Brain microvascular endothelial cell (primary cell): ENCODE measurements around the gene DUOX1.

ENCODE experiments used
- DNase-seq: peaks from one replicate; pipeline ENCODE4 v3.0.0-alpha.2; 2020
- H3K27ac ChIP-seq: fragments of 250-450 bp; sonication (Bioruptor Pico); 2 replicates; pipeline ENCODE4 v1.5.1; 2020; ENCODE audit warnings: mild to moderate bottlenecking, moderate library complexity
- H3K27me3 ChIP-seq: fragments of 250-450 bp; sonication (Bioruptor Pico); replicated peaks from 2 replicates; pipeline ENCODE4 v1.5.1; 2020; ENCODE audit warnings: mild to moderate bottlenecking
- H3K36me3 ChIP-seq: fragments of 250-450 bp; sonication (Bioruptor Pico); replicated peaks from 2 replicates; pipeline ENCODE4 v1.5.1; 2020; ENCODE audit warnings: mild to moderate bottlenecking
- H3K4me3 ChIP-seq: 2 replicates; pipeline ENCODE4 v1.5.1; 2011; ENCODE audit warnings: low read depth, mild to moderate bottlenecking, control low read depth, low read length, moderate library complexity
- in situ Hi-C: cut with HindIII; loops from 2 replicates; pipeline ENCODE4 v1.10.0; 2017; ENCODE audit warnings: low sequenced_read_pairs, low pct_ligation_motif_present
- TF ChIP-seq, protein P1 (sequence below): IDR thresholded peaks from 2 replicates; pipeline ENCODE4 v1.5.1; 2011; ENCODE audit warnings: low read depth, mild to moderate bottlenecking, moderate library complexity, low read length, control low read depth, inconsistent platforms; ENCODE audit errors: missing control alignments

The DUOX1 gene

GRCh38 chr15:45121020-45121419 lies 8.8 kb upstream of the DUOX1 start:
- Histone ChIP-seq H3K36me3 (no peaks in the 10 kb centered on the region), H3K27ac (no peak overlapping the region), H3K27me3 (peaks cover 16% of the 10 kb centered on the region), H3K4me3 (no peak overlapping the region)
- DNase-seq: no peak
- TF ChIP-seq, protein P1, sequence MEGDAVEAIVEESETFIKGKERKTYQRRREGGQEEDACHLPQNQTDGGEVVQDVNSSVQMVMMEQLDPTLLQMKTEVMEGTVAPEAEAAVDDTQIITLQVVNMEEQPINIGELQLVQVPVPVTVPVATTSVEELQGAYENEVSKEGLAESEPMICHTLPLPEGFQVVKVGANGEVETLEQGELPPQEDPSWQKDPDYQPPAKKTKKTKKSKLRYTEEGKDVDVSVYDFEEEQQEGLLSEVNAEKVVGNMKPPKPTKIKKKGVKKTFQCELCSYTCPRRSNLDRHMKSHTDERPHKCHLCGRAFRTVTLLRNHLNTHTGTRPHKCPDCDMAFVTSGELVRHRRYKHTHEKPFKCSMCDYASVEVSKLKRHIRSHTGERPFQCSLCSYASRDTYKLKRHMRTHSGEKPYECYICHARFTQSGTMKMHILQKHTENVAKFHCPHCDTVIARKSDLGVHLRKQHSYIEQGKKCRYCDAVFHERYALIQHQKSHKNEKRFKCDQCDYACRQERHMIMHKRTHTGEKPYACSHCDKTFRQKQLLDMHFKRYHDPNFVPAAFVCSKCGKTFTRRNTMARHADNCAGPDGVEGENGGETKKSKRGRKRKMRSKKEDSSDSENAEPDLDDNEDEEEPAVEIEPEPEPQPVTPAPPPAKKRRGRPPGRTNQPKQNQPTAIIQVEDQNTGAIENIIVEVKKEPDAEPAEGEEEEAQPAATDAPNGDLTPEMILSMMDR: no peak
- in situ Hi-C loops: no loop called here

GRCh38 chr15:45121706-45122417 lies 7.9 kb upstream of the DUOX1 start:
- no peak overlapping the region for H3K27ac ChIP-seq
- DNase-seq: peak; percentile 83
- peaks cover 8% of the 10 kb centered on the region for H3K27me3 ChIP-seq
- TF ChIP-seq, protein P1: no peak
- H3K36me3 ChIP-seq: no peaks in the 10 kb centered on the region
- in situ Hi-C loops: no loop called here
- no peak overlapping the region for H3K4me3 ChIP-seq

- in situ Hi-C loops: no loop called here
- no peaks in the 10 kb centered on the region for H3K36me3 ChIP-seq
- H3K4me3 ChIP-seq: no peak overlapping the region
- TF ChIP-seq, protein P1: no peak
- no peak overlapping the region for H3K27ac ChIP-seq
- DNase-seq: no peak
- H3K27me3 ChIP-seq: peaks cover under 1% of the 10 kb centered on the region
Observed at GRCh38 chr15:45122719-45123118, 7.1 kb upstream of the DUOX1 start.

- in situ Hi-C loops: no loop called here
- no peak overlapping the region for H3K4me3 ChIP-seq
- no peaks in the 10 kb centered on the region for H3K36me3 ChIP-seq
- no peak for DNase-seq
- H3K27me3 ChIP-seq: peaks cover 6% of the 10 kb centered on the region
- no peak overlapping the region for H3K27ac ChIP-seq
- TF ChIP-seq, protein P1: no peak
Observed at GRCh38 chr15:45123397-45123796, 6.4 kb upstream of the DUOX1 start.

- peaks cover 36% of the 10 kb centered on the region for H3K27me3 ChIP-seq
- no peak overlapping the region for H3K4me3 ChIP-seq
- H3K27ac ChIP-seq: no peak overlapping the region
- TF ChIP-seq, protein P1: peak; percentile 79
- peak; percentile 28 for DNase-seq
- H3K36me3 ChIP-seq: no peaks in the 10 kb centered on the region
- in situ Hi-C loops: no loop called here
Observed at GRCh38 chr15:45126535-45127158, 3.1 kb upstream of the DUOX1 start.
